Stimulated activated naive CD4-positive, alpha-beta T cell (primary cell): ENCODE data around the gene SYVN1.
A peak's percentile ranks its signal among the peaks of the same experiment; 100 is the strongest.

Experiments
- DNase-seq, 6 experiments: peaks; one replicate each; lab custom pipeline; 2025; lab: John Stamatoyannopoulos, UW

SYVN1 gene

DNA sequence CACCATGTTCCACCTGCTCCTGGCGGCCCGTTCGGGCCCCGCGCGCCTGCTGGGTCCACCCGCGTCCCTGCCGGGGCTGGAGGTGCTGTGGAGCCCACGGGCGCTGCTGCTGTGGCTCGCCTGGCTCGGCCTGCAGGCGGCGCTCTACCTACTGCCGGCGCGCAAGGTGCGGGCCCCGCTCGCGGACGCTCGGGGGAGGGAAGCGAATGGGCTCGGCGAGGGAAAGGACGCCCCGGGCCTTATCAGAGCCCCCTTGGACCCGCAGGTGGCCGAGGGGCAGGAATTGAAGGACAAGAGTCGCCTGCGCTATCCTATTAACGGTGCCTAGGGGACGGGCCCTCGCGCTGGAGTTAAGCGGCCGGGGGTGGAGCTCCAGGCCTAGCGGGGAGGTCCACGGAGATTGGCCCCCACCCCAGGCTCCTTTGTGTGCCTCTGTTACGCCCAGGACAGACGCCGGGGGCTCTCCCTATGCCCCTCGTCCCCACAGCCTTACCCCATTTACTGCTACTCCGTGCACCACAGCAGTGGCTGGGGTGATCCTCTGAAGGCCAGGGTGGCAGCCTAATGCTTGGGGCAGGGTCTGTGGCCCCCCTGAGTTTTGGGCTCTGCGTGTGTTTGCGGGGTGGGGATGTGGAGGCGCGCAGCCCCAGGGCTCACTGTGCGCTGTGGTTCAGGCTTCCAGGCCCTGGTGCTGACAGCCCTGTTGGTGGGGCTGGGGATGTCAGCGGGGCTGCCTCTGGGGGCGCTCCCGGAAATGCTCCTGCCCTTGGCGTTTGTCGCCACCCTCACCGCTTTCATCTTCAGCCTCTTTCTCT is 21.6 kb downstream of the SYVN1 start:
- peak; percentile 61 to 84 (median 70) for DNase-seq

DNA sequence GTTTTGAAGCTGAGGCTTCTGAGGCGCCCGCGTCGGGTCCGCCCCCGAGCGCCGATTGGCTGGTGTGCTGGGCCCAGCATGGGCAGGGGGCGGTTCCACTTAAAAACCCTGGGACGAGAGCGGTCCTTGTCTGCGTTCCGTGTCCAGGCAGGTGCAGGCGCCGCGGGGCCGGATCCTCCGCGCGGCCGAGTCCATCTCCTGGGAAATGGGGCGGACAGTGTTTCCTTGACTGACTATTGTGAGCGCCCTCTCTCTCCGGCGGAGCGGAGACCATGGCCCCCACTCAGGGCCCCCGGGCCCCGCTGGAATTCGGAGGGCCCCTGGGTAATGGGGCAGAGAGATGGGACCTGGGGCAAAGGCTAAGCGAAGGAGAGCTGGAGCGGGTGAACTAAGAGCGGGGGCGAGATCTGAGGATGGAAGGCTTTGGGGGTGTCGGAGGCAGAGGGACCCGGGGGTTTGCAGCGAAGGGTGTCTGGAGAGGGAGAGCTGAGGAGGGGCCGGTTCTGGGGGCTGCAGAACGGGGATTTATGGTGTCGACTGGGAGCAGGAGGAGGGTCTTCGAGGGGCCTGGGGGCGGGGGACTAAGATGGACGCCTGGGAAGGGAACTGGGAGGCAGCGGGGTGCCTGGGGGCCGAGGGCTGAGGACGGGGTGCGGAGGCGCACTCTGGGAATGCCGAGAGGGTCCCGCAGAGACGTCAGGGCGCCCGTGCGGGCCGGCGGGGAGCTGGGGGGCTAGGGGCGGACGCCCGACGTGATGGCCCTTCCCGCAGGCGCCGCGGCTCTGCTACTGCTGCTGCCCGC is 22.4 kb downstream of the SYVN1 start, which contains the start of gene TM7SF2:
Gene TM7SF2, plus strand, starts transcription at position 129 of the 802 bp plus-strand sequence. Its CDS starts 144 bp downstream, at position 273.
- peak; percentile 85 to 94 (median 88) for DNase-seq

DNA sequence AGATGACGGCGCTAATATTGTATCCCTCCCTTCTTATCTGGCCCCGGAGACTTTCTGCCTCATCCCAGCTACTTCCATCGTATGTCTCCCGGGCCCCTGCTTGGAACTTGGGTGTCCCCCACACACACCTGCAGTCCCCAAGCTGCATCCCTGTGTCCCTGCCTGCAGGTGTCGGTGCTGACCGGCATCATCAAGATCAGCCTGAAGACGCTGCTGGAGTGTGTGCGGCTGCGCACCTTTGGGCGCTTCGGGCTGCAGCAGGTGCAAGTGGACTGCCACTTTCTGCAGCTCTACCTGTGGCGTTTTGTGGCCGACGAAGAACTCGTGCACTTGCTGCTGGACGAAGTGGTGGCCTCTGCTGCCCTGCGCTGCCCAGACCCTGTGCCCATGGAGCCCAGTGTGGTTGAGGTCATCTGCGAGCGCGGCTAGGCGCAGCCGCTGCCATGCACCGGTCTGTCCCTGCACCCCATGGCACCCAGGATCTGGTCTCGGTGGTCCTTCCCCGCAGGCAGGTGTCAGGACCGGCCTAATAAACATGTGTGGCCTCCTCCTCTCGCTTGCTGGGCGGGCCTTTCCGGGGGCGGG is 23.1 kb downstream of the SYVN1 start:
- DNase-seq, result no peak

DNA sequence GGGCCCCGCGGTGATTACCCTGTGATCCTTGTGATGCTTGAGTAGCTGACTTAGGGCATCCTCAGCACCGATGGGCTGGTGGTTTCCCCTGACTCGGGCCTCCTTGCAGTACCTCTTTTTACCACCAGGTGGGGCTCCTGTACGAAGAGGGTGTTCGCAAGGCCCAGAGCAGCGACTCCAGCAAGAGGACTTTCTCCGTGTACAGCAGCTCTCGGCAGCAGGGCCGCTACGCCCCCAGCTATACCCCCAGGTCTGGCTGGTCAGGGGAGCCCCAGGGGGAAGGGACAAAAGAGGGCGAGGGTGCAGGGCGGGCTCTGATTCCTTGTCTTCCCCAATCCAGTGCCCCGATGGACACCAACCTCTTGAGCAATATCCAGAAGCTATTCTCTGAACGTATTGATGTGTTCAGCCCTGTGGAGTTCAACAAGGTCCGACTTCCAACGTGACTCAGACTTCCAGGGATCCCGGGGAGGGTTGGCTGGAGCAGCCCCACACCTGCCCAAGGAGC is 23.9 kb downstream of the SYVN1 start:
- DNase-seq, result peak; percentile 78 to 96 (median 92)

DNA sequence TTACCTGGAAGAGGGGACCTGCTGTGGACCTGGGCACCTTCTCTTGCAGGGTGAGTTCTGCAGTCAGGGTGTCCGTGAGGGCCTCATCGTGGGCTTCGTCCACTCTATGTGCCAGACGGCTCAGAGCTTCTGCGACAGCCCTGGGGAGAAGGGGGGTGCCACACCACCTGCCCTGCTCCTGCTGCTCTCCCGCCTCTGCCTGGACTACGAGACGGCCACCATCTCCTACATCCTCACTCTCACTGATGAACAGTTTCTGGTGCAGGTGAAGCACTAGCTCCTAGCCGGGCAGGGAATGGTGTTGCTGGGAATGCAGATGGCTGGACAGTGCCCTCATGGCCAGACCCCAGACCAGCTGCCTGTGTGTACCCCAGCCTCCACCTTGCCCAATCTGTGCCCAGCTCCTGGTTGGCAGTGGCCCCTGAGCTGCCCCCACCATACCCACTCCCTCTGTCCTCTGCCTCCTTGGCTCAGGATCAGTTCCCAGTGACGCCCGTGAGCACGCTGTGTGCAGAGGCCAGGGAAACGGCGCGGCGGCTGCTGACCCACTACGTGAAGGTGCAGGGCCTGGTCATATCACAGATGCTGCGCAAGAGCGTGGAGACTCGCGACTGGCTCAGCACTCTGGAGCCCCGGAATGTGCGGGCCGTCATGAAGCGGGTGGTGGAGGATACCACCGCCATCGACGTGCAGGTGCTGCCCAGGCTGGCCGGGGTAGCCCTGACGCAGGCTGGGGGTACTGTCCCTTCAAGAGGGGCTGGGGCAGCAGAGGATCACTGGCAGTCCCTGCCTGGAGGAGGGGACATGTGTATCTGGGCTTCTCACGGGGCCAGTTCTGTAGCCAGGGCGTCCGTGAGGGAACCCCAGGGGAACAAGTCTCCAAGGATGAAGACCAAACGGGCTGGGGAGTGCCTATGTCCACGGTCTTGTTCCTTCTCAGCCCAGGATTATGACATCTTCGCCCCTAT is 24.8 kb downstream of the SYVN1 start:
- DNase-seq, result no peak

DNA sequence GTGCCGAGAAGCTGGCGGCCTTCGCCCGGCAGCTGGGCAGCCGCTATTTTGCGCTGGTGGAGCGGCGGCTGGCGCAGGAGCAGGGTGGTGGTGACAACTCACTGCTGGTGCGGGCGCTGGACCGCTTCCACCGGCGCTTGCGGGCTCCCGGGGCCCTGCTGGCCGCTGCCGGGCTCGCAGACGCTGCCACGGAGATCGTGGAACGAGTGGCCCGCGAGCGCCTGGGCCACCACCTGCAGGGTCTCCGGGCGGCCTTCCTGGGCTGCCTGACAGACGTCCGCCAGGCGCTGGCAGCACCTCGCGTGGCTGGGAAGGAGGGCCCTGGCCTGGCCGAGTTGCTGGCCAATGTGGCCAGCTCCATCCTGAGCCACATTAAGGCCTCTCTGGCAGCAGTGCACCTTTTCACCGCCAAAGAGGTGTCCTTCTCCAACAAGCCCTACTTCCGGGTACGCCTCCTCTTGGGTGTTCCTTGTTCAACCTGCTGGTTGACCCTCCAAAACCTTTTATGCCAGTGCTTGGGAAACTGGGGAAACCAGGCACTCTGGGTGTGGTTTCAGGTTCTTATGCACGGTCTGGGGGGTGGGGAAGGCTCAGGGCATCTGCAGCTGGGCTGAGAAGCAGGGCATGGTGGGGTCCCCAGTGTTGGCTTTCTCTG is 25.7 kb downstream of the SYVN1 start:
- no peak for DNase-seq

DNA sequence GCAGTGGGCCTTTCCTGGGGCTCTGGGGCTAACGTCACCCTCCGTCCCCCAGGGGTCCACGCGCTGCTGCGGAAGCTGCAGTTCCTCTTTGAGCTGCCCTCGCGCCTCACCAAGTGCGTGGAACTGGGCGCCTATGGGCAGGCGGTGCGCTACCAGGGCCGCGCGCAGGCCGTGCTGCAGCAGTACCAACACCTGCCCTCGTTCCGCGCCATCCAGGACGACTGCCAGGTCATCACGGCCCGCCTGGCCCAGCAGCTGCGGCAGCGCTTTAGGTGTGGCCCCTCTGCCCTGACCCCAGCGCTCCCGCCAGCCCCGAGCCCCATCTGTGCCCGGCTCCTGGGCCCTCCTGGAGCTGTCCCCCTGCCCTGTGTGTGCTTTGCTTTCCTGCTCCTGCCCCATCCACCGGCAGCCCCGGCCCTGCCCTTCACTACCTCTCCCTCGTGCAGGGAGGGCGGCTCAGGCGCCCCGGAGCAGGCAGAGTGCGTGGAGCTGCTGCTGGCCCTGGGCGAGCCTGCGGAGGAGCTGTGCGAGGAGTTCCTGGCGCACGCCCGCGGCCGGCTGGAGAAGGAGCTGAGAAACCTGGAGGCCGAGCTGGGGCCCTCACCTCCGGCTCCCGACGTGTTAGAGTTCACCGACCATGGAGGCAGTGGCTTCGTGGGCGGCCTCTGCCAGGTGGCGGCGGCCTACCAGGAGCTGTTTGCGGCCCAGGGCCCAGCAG is 26.4 kb downstream of the SYVN1 start:
- DNase-seq, result no peak

DNA sequence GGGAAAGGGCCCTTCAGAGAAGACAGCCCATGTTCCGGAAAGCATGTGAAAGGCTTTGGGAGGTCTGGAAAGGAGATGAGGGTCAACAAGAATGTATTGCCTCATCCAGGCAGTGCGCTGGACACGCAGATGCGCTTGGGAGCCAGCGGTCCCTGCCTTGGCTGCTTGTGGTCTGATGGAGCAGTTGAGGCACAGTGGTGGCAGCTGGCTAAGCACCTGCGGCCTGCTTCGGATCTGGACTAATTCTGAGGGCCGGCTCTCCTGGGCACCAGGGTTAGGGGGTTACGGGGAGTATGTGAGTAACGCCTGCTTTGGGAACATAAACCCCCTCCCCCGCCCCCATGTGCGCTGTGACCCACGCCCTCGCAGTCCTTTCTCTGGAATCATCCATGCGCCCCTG is 27.2 kb downstream of the SYVN1 start:
- no peak for DNase-seq

DNA sequence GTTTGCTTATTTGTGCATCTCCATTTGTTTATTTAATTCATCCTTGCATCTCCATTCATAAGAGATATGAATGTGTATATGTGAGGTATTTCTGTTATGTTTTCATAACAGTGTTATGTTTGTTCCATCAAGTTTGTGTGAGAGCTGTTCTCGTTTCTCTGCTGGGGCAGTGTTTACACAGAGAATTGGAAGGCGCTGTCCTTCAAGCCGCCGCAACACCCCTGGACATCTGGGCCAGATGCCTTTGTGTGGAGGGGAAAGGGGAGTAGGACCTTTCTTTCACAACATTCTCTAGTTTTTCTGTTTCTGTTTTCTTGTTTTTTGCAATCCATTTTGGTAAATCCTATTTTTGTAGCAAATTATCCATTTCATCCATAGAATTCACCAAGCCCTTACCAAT is 29.7 kb downstream of the SYVN1 start:
- no peak for DNase-seq

DNA sequence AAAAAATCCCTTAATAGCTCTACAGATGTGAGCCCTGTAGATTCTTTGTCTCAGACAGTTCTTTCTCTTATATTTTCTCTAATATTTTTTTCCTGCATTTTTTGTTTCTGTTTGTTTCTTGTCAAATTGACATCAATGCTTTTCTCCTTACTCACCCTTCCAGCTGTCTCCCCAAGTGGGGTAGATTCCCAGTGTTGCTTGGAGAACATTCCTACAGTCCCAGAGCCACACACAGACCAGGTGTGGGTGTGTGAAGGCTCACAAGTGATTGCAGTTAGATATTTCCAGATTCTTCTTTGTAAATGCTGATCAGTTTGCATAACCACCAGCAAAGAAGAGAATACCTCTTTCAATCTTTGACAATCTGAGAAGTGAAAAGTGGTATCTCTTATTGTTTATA is 30.8 kb downstream of the SYVN1 start:
- DNase-seq, result no peak

DNA sequence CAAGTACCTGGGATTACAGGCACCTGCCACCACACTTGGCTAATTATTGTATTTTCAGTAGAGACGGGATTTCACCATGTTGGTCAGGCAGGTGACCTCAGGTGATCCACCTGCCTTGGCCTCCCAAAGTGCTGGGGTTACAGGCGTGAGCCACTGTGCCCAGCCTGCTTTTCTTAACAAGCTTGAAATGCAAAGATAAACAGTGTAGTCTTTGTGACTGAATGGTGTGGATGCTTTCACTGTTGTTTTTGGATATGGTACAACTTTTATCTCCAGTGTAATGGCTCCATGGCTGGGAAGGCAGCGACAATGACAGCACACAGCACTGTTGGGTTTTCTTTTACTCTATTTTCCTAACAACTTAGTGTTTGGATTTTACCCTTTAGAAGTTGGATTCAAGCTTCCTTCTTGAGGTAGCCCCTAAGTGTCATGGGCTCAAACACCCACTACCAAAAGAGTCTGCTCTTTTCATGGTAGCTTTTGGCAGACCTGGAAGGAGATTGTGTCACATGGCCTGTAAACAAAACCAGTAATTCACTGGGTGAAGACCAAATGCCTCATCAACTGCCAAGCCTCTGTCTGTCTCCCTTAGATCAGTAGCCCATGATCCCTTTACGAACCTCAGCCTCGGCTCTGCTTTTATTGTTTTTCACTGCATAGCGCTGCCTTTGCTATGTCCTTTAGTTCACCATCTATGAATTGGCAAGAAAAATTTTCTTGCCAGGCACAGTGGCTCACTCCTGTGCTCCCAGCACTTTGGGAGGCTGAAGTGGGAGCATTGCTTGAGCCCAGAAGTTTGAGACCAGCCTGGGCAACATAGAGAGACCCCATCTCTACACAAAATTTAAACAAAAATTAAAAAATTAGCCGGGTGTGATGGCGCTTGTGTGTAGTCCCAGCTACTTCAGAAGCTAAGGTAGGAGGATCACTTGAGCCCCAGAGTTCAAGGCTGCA is 31.9 kb downstream of the SYVN1 start:
- no peak for DNase-seq

DNA sequence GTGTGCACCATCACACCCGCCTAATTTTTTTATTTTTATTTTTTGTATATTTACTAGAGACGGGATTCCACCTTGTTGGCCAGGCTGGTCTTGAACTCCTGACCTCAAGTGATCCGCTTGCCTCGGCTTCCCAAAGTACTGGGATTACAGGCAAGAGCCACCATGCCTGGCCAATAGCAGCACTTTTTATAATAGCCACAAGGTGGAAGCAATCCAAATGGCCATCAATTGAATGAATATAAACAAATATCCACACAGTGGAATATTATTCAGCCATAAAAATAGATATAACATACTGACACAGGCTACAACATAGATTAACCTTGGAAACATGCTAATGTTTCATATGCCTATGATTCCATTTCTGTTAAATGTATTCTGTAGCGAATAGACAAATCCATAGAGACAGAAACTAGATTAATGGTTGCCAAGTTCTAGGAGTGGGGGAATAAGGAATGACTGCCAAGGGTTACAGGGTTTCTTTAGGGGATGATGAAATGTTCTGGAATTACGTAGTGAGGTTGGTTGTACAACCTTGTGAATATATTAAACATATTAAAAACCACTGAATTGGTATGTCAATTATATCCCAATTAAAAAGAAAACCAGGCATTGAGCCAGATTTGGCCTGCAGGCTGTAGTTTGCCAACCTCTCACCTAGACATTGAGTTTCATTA is 33.5 kb downstream of the SYVN1 start:
- no peak for DNase-seq

DNA sequence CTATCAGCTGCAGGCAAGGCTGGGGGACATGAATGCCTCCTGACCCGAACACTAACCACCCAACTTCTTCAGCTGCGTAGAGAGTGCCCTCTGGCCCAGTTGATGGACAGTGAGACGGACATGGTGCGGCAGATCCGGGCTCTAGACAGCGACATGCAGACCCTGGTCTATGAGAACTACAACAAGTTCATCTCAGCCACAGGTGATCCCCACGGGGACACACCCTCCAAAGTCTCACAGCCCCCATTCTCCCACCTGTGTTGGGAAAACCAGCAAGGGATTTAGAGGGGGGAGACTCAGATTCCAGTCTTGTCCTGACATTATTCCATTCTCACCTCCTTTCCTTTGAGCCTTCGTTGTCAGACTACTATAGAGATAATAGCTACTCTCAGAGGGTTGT is 37.4 kb downstream of the SYVN1 start:
- no peak for DNase-seq

DNA sequence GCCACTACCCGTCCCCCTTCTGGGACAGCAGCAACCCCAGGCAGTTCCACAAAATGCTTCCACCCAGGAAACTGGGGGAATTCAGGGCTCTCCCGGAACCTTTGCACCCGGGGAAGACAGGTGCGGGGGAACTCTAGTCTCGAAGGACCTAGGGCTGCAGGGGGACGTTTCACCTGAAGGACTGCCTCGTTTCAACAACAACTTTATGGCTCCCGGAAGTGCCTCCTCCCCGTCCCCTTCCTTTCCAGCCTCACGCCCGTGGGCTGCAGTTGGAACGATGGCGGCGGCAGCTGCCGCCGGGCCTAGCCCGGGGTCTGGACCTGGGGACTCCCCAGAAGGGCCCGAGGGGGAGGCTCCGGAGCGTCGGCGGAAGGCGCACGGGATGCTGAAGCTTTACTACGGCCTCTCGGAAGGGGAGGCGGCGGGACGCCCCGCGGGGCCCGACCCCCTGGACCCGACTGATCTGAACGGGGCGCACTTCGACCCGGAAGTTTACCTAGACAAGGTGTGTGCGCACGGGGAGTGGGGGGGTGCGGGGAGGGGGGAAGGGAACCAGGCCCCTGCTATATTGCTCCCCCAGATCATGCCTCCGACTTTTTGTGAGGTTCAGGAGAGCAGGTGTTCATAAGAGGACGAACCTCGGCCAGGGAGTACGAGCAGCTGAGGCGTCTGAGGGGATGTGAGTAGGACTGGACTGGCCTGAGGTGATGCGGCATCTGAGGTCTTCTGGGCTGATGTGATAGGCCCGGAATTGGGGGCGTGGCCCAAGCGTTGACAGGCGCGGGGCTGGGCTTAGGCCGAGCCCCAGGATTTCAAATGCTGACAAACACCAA is 38.1 kb downstream of the SYVN1 start, which contains the start of gene VPS51:
Gene VPS51, plus strand, starts transcription at position 241 of the 833 bp plus-strand sequence. Its CDS starts 37 bp downstream, at position 278.
- peak; percentile 79 to 93 (median 82) for DNase-seq

DNA sequence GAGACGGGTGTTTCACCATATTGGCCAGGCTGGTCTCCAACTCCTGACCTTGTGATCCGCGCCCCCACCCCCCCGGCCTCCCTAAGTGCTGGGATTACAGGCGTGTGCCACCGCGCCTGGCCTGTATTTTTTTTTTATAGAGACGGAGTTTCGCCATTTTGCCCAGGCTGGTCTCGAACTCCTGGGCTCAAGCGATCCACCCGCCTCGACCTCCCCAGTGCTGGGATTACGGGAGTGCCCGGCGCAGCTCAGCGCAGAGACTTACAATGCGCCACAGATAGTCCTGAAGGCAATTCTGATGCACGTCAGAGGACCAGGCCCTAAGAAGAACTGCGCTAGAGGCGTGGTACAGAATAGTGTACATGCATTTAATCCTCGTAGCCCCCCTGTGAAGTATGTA is 38.9 kb downstream of the SYVN1 start:
- no peak for DNase-seq

DNA sequence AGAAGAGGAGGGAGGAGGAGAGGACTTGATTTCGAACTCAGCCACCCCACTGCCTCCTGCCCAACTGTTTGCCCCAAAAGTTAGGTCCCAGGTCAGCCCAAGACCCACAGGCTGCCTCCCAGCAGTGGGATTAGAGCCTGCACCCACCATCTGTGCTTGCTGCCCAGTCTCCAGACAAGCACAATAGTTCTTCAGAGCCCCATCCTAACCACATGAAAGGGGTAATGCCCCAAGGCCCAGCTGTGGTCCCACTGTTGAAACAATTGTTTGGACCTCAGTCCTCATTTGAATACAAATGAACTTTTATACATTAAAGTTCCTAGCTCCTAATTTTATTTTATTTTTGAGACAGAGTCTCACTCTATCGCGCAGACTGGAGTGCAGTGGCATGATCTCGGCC is 43.7 kb downstream of the SYVN1 start:
- no peak for DNase-seq

DNA sequence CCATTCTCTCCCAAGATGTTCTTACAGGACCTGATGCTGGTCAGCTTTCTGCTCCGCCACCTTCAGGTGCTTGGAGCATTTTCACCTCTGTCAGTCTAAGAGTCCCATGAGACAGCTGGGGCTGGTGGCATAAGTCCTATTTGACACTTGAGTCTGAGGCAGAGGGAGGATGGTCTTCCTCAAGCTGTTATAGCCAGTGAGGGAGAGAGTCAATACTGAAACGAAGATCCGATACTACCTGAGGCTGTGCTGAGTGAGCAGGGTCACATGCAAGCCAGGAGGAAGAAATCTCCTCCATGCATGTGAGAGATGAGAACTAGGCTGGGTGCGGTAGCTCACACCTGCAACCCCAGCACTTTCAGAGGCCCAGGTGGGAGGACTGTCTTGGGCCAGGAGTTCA is 44.7 kb downstream of the SYVN1 start:
- DNase-seq, result no peak
